Osteoblast (primary cell): Measurements from ENCODE around the gene KRTAP9-6. TPM values are rescaled to one million over a fixed set of nuclear protein-coding genes. Genes with fewer than 3 reads are reported as not detected.
A peak's percentile ranks its signal among the peaks of the same experiment; 100 is the strongest.

Source experiments
- DNase-seq: peaks from one replicate; pipeline ENCODE4 v3.0.0; 2011; ENCODE audit warnings: low spot score, mixed read lengths; ENCODE audit not compliant: insufficient read length; ENCODE audit errors: missing footprints
- H2AFZ ChIP-seq: 2 replicates; pipeline ENCODE4 v1.6.0; 2011; ENCODE audit warnings: mild to moderate bottlenecking, low read length
- H3K27ac ChIP-seq: 2 replicates; pipeline ENCODE4 v1.5.1; 2011; ENCODE audit warnings: mild to moderate bottlenecking, low read depth, low read length, moderate library complexity
- H3K27me3 ChIP-seq: 2 replicates; pipeline ENCODE4 v1.6.0; 2012; ENCODE audit warnings: mild to moderate bottlenecking, control low read depth, inconsistent platforms, low read length, moderate library complexity; ENCODE audit not compliant: insufficient read depth
- H3K36me3 ChIP-seq: 2 replicates; pipeline ENCODE4 v1.5.1; 2011; ENCODE audit warnings: mild to moderate bottlenecking, low read length, control low read depth, moderate library complexity; ENCODE audit not compliant: insufficient read depth
- H3K4me1 ChIP-seq: 2 replicates; pipeline ENCODE4 v1.5.1; 2011; ENCODE audit warnings: mild to moderate bottlenecking, low read length, control low read depth, moderate library complexity; ENCODE audit not compliant: insufficient read depth
- H3K4me2 ChIP-seq: 2 replicates; pipeline ENCODE4 v1.6.0; 2011; ENCODE audit warnings: mild to moderate bottlenecking, low read length; ENCODE audit not compliant: insufficient read depth
- H3K4me3 ChIP-seq: fragments of 200-600 bp; sonication (generic); 3 replicates; pipeline ENCODE4 v1.5.1; 2012; ENCODE audit warnings: mild to moderate bottlenecking, low read length, inconsistent platforms; ENCODE audit not compliant: insufficient read depth
- H3K79me2 ChIP-seq: 2 replicates; pipeline ENCODE4 v1.6.0; 2012; ENCODE audit warnings: mild to moderate bottlenecking, low read length, control low read depth, inconsistent platforms; ENCODE audit not compliant: insufficient read depth
- H3K9me3 ChIP-seq: 2 replicates; pipeline ENCODE4 v1.5.1; 2011; ENCODE audit warnings: low read depth, low read length, control low read depth
- H4K20me1 ChIP-seq: 2 replicates; pipeline ENCODE4 v1.6.0; 2012; ENCODE audit warnings: mild to moderate bottlenecking, low read length, control low read depth; ENCODE audit not compliant: insufficient read depth
- CTCF ChIP-seq: IDR thresholded peaks from 2 replicates; pipeline ENCODE4 v1.5.1; 2011; ENCODE audit warnings: mild to moderate bottlenecking, low read depth, low read length, moderate library complexity; ENCODE audit errors: extremely low read depth
- total RNA-seq: library from RNA; depleted of rRNA; stranded (reverse); fragments of >200 nt; gene quantifications from 2 replicates; pipeline ENCODE4 v1.2.3, GENCODE V29; 2012

Gene KRTAP9-6
- total RNA-seq, 1 donor: not detected

- Histone ChIP-seq H3K79me2 (no peaks in the 10 kb centered on the region), H3K27ac (no peak overlapping the region), H3K27me3 (no peaks in the 10 kb centered on the region), H3K4me2 (no peak overlapping the region), H3K9me3 (no peaks in the 10 kb centered on the region), H3K4me1 (peaks cover 3% of the 10 kb centered on the region), H3K36me3 (no peaks in the 10 kb centered on the region), H4K20me1 (no peaks in the 10 kb centered on the region), H2AFZ (no peak overlapping the region), H3K4me3 (no peak overlapping the region)
- no peak for DNase-seq
- TF ChIP-seq CTCF: no peak
Measured at GRCh38 chr17:41302981-41303380, 37.8 kb downstream of the KRTAP9-6 start.

GRCh38 chr17:41304091-41304490 is 38.9 kb downstream of the KRTAP9-6 start:
- H3K4me2 ChIP-seq: no peak overlapping the region
- no peaks in the 10 kb centered on the region for H3K79me2 ChIP-seq
- no peaks in the 10 kb centered on the region for H3K27me3 ChIP-seq
- no peak for DNase-seq
- H3K36me3 ChIP-seq: no peaks in the 10 kb centered on the region
- H3K27ac ChIP-seq: no peak overlapping the region
- no peak overlapping the region for H2AFZ ChIP-seq
- no peak overlapping the region for H3K4me3 ChIP-seq
- H3K9me3 ChIP-seq: no peaks in the 10 kb centered on the region
- no peak for TF ChIP-seq CTCF
- no peaks in the 10 kb centered on the region for H4K20me1 ChIP-seq
- peaks cover 11% of the 10 kb centered on the region for H3K4me1 ChIP-seq

- DNase-seq: peak; percentile 76
Measured at GRCh38 chr17:41307647-41308046, 42.5 kb downstream of the KRTAP9-6 start.

GRCh38 chr17:41308251-41308917 is 43.2 kb downstream of the KRTAP9-6 start:
- Histone ChIP-seq H3K4me2 (peak overlapping the region; percentile 32), H3K4me3 (peak overlapping the region; percentile 38)

More at GRCh38 chr17:41307647-41308046, 42.5 kb downstream of the KRTAP9-6 start:
- Histone ChIP-seq H3K27ac (no peak overlapping the region), H3K36me3 (no peaks in the 10 kb centered on the region), H3K4me3 (peak overlapping the region; percentile 38), H2AFZ (peak overlapping the region; percentile 83), H3K27me3 (no peaks in the 10 kb centered on the region), H3K4me2 (peak overlapping the region; percentile 32), H3K79me2 (no peaks in the 10 kb centered on the region), H4K20me1 (no peaks in the 10 kb centered on the region), H3K4me1 (peaks cover 11% of the 10 kb centered on the region), H3K9me3 (no peaks in the 10 kb centered on the region)
- TF ChIP-seq CTCF: no peak

More at GRCh38 chr17:41308251-41308917, 43.2 kb downstream of the KRTAP9-6 start:
- peak overlapping the region; percentile 83 for H2AFZ ChIP-seq
- H3K4me1 ChIP-seq: peaks cover 11% of the 10 kb centered on the region
- TF ChIP-seq CTCF: no peak
- no peaks in the 10 kb centered on the region for H3K27me3 ChIP-seq
- H3K79me2 ChIP-seq: no peaks in the 10 kb centered on the region
- H3K27ac ChIP-seq: no peak overlapping the region
- peak; percentile 79 for DNase-seq
- H3K9me3 ChIP-seq: no peaks in the 10 kb centered on the region
- no peaks in the 10 kb centered on the region for H3K36me3 ChIP-seq
- H4K20me1 ChIP-seq: no peaks in the 10 kb centered on the region
